Measurements from ENCODE around the gene SHB.

DNA sequence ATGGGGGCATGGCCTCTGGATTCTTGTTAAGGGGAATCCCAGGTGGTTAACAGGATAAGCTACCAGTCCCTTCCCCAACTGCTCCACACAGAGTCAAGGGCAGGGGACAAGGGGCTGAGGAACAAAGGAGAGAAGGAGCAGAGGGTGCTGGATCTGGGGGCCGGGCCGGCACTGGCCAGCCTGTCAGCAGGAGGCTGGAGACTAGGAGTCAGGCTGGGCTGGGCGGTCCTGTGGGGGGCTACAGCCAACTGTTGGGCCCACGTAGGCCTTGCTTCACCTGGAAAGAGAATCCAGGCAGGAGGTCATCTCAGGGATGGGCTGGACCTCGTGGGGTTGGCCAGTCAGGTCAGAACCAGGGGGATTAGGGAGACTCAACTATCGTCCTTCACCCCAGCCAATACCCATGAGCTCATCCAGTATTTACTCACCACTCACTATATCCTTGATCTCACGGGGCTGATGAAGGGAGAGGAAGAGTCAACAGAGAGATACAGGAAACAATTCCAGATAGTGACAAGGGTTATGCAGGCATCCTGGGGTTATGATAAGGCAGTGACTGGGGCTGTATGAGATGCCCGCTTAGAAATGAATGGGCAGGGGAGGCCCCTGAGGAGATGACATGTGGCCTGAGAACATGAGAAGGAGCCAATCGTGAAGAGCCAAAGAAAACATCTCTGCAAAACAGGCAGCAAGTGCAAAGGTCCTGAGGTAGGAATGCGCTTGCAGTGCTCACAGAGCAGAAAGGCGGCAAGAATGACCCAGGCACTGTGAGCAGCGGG, 117.2 kb downstream of the SHB start:
- TF ChIP-seq, protein P1, sequence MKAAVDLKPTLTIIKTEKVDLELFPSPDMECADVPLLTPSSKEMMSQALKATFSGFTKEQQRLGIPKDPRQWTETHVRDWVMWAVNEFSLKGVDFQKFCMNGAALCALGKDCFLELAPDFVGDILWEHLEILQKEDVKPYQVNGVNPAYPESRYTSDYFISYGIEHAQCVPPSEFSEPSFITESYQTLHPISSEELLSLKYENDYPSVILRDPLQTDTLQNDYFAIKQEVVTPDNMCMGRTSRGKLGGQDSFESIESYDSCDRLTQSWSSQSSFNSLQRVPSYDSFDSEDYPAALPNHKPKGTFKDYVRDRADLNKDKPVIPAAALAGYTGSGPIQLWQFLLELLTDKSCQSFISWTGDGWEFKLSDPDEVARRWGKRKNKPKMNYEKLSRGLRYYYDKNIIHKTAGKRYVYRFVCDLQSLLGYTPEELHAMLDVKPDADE (CRISPR knock-in tag; IDR thresholded peaks at IDR 0.05) = no peak
- peak; percentile 36; the same call in 1 of the 2 replicates for TF ChIP-seq ELF1 (CRISPR knock-in tag; IDR thresholded peaks at IDR 0.05)
- no peak for TF ChIP-seq RFXANK (CRISPR knock-in tag; IDR thresholded peaks at IDR 0.05)
- TF ChIP-seq, protein P2, sequence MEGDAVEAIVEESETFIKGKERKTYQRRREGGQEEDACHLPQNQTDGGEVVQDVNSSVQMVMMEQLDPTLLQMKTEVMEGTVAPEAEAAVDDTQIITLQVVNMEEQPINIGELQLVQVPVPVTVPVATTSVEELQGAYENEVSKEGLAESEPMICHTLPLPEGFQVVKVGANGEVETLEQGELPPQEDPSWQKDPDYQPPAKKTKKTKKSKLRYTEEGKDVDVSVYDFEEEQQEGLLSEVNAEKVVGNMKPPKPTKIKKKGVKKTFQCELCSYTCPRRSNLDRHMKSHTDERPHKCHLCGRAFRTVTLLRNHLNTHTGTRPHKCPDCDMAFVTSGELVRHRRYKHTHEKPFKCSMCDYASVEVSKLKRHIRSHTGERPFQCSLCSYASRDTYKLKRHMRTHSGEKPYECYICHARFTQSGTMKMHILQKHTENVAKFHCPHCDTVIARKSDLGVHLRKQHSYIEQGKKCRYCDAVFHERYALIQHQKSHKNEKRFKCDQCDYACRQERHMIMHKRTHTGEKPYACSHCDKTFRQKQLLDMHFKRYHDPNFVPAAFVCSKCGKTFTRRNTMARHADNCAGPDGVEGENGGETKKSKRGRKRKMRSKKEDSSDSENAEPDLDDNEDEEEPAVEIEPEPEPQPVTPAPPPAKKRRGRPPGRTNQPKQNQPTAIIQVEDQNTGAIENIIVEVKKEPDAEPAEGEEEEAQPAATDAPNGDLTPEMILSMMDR (CRISPR knock-in tag; IDR thresholded peaks at IDR 0.05) = no peak

Measured in HepG2 (cell line).